Neuronal stem cell (in vitro differentiated cells): ENCODE measurements around the gene MTFP1.
"Not testable (repeated sequence)": the region's sequence is repeated elsewhere in the genome, so short reads cannot be mapped to it uniquely, and the experiment has no call there.

Experiments used
- DNase-seq: peaks from one replicate; pipeline ENCODE4 v3.0.0-alpha.2; 2013; ENCODE audit warnings: low spot score
- H2AFZ ChIP-seq: one replicate; pipeline ENCODE4 v1.6.1; 2013; ENCODE audit warnings: mild to moderate bottlenecking, low read length, inconsistent platforms
- H2AK5ac ChIP-seq: 2 replicates; pipeline ENCODE4 v1.6.1; 2013; ENCODE audit warnings: low read depth, mild to moderate bottlenecking, inconsistent platforms, low read length, moderate library complexity, mixed read lengths
- H2BK120ac ChIP-seq: 2 replicates; pipeline ENCODE4 v1.6.1; 2013; ENCODE audit warnings: low read depth, mild to moderate bottlenecking, inconsistent platforms, low read length, moderate library complexity, mixed read lengths
- H2BK12ac ChIP-seq: one replicate; pipeline ENCODE4 v1.6.1; 2013; ENCODE audit warnings: low read length, inconsistent platforms
- H2BK15ac ChIP-seq: 2 replicates; pipeline ENCODE4 v1.6.1; 2013; ENCODE audit warnings: mild to moderate bottlenecking, low read length, inconsistent platforms, mixed read lengths
- H2BK5ac ChIP-seq: one replicate; pipeline ENCODE4 v1.6.1; 2013; ENCODE audit warnings: inconsistent platforms, mild to moderate bottlenecking, low read length, moderate library complexity
- H3K14ac ChIP-seq: one replicate; pipeline ENCODE4 v1.6.1; 2013; ENCODE audit warnings: low read length, inconsistent platforms
- H3K18ac ChIP-seq: 2 replicates; pipeline ENCODE4 v1.6.1; 2013; ENCODE audit warnings: low read length, inconsistent platforms
- H3K23ac ChIP-seq: 2 replicates; pipeline ENCODE4 v1.6.1; 2013; ENCODE audit warnings: low read depth, mild to moderate bottlenecking, mixed read lengths, low read length, inconsistent platforms; ENCODE audit not compliant: poor library complexity
- H3K27ac ChIP-seq: replicated peaks from 3 replicates; pipeline ENCODE4 v1.5.1; 2013; ENCODE audit warnings: low read length, inconsistent platforms
- H3K27me3 ChIP-seq, 3 experiments: 2 replicates each; pipeline ENCODE4 v1.6.1; 2013; ENCODE audit warnings: low read length in 3 of 3, mild to moderate bottlenecking in 2 of 3, inconsistent platforms in 1 of 3, low read depth in 1 of 3, mixed read lengths in 1 of 3, moderate library complexity in 1 of 3; ENCODE audit not compliant: control insufficient read depth in 3 of 3, insufficient read depth in 3 of 3
- H3K36me3 ChIP-seq, 2 donors: replicated peaks in 1 of 2; 2 replicates each; pipeline ENCODE4 v1.6.1; 2013; ENCODE audit warnings: low read length in 2 of 2; ENCODE audit not compliant: control insufficient read depth in 2 of 2, insufficient read depth in 2 of 2
- H3K4ac ChIP-seq: 2 replicates; pipeline ENCODE4 v1.6.1; 2013; ENCODE audit warnings: inconsistent platforms, mild to moderate bottlenecking, low read length, moderate library complexity
- H3K4me1 ChIP-seq, 2 donors: 1 replicate in 1 of 2; 2 replicates in 1 of 2; pipeline ENCODE4 v1.6.1; 2013; ENCODE audit warnings: low read length in 2 of 2, low read depth in 1 of 2; ENCODE audit not compliant: control insufficient read depth in 2 of 2, insufficient read depth in 1 of 2
- H3K4me2 ChIP-seq: one replicate; pipeline ENCODE4 v1.6.1; 2013; ENCODE audit warnings: mild to moderate bottlenecking, low read length, inconsistent platforms; ENCODE audit not compliant: insufficient read depth, poor library complexity, severe bottlenecking
- H3K4me3 ChIP-seq, 2 donors: 2 replicates each; pipeline ENCODE4 v1.5.1; 2013; ENCODE audit warnings: low read length in 2 of 2, mild to moderate bottlenecking in 2 of 2, inconsistent platforms in 1 of 2, moderate library complexity in 1 of 2
- H3K79me1 ChIP-seq: one replicate; pipeline ENCODE4 v1.6.1; 2013; ENCODE audit warnings: low read depth, mild to moderate bottlenecking, inconsistent platforms, low read length, moderate library complexity
- H3K9ac ChIP-seq: one replicate; pipeline ENCODE4 v1.6.1; 2013; ENCODE audit warnings: mild to moderate bottlenecking, low read depth, low read length, inconsistent platforms; ENCODE audit not compliant: poor library complexity
- H3K9me3 ChIP-seq, 2 donors: replicated peaks in 1 of 2; 2 replicates each; pipeline versions ENCODE3 to v1.6.1; 2013; ENCODE audit warnings: low read length in 2 of 2, mild to moderate bottlenecking in 2 of 2, inconsistent platforms in 1 of 2, low read depth in 1 of 2, mixed read lengths in 1 of 2, moderate library complexity in 1 of 2; ENCODE audit not compliant: control insufficient read depth in 2 of 2, insufficient read depth in 1 of 2
- H4K8ac ChIP-seq: one replicate; pipeline ENCODE4 v1.6.1; 2013; ENCODE audit warnings: low read depth, mild to moderate bottlenecking, inconsistent platforms, low read length, moderate library complexity
- H4K91ac ChIP-seq: one replicate; pipeline ENCODE4 v1.6.1; 2013; ENCODE audit warnings: low read length, low read depth, mild to moderate bottlenecking, inconsistent platforms; ENCODE audit not compliant: poor library complexity
- WGBS, 2 donors: extraction: QIAGEN DNeasy Blood & Tissue Kit; methylation state at CpG; one replicate each; pipeline ENCODE4 v1.1.7; 2013; ENCODE audit warnings: missing lambda C conversion rate in 2 of 2, mixed read lengths in 1 of 2; ENCODE audit not compliant: insufficient read length in 2 of 2, insufficient replicate concordance in 1 of 2; ENCODE audit errors: extremely low coverage in 2 of 2; 5-methylcytosine and 5-hydroxymethylcytosine counted together

MTFP1 gene

DNA sequence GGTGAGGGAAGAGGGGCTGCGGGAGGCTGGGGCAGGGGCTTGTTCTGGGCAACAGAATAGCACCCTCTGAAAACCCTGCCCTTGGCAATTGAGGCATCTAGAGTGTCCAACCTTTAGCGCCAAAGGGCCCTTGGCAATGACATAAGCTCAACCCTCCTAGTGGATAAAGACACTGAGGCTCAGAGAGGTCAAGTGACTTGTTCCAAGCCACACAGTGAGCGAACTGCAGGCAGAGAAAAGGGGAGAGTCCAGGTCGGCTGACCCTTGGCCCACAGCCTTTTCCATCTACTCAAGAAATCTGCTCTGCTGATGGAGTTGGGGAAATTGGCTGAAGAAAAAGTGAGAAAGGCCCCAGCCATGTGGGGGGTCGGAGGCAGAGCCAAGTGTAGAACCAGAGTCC lies 25.9 kb upstream of the MTFP1 start:
- Histone ChIP-seq H3K79me1 (no peaks in the 10 kb centered on the region), H2BK12ac (no peak overlapping the region), H3K27me3 (peaks cover 0 to 22% (median 10%) of the 10 kb centered on the region in 3 experiments), H4K91ac (no peak overlapping the region), H3K4me1 (peaks cover 13 to 16% of the 10 kb centered on the region in 2 donors), H2BK5ac (no peak overlapping the region), H2BK120ac (no peak overlapping the region), H3K9ac (no peak overlapping the region), H3K27ac (no peak overlapping the region), H3K23ac (no peak overlapping the region), H3K18ac (peak overlapping the region; percentile 4), H3K4me3 (no peak overlapping the region), H3K4ac (no peak overlapping the region), H4K8ac (no peak overlapping the region), H2BK15ac (no peak overlapping the region), H3K36me3 (no peaks in the 10 kb centered on the region), H3K9me3 (no peaks in the 10 kb centered on the region), H3K4me2 (no peak overlapping the region), H2AK5ac (peak overlapping the region; percentile 20), H2AFZ (no peak overlapping the region), H3K14ac (no peak overlapping the region)
- WGBS, 2 donors, result no CpG with 5 or more reads among the region's 5 CpGs
- DNase-seq, result no peak

DNA sequence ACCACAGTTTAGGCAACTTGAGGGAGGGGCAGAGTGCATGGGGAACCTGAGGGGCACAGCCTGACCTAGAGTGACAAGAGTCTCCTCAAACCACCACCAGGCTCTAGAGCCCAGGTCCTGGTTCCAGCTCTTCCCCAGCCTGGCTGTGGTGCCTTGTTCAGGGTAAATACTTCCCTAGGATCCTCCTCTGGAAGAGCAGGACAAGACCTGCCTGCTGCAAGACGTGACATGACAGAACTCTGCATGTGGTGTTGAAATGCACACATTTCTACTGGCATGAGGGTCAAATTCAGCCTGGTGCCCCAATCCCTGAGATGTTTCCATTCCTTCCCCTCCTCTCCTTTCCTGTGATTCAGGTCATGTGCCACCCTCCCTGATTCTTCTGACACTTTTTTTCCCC lies 25.4 kb upstream of the MTFP1 start:
- Histone ChIP-seq H3K79me1 (no peaks in the 10 kb centered on the region), H2BK120ac (no peak overlapping the region), H2BK15ac (no peak overlapping the region), H3K9ac (no peak overlapping the region), H4K8ac (no peak overlapping the region), H3K18ac (no peak overlapping the region), H2AFZ (no peak overlapping the region), H3K36me3 (no peaks in the 10 kb centered on the region), H3K23ac (no peak overlapping the region), H3K27ac (no peak overlapping the region), H3K4ac (no peak overlapping the region), H2BK12ac (no peak overlapping the region), H3K27me3 (peaks cover 0 to 22% (median 10%) of the 10 kb centered on the region in 3 experiments), H3K4me1 (peaks cover 13 to 16% of the 10 kb centered on the region in 2 donors), H2BK5ac (no peak overlapping the region), H3K4me2 (no peak overlapping the region), H2AK5ac (peak overlapping the region; percentile 20), H3K9me3 (no peaks in the 10 kb centered on the region), H3K4me3 (no peak overlapping the region), H3K14ac (no peak overlapping the region), H4K91ac (no peak overlapping the region)
- no CpG with 5 or more reads among the region's 1 CpG for WGBS, 2 donors
- DNase-seq, result no peak

- H3K4me1 ChIP-seq, result peaks cover 14 to 16% of the 10 kb centered on the region in 2 donors
- not testable (repeated sequence) for H2AFZ ChIP-seq, H2BK120ac ChIP-seq, H3K4me3 ChIP-seq, H2AK5ac ChIP-seq, H3K4ac ChIP-seq, H4K91ac ChIP-seq, H2BK5ac ChIP-seq, H3K9me3 ChIP-seq, H3K36me3 ChIP-seq, H3K14ac ChIP-seq, DNase-seq, H2BK12ac ChIP-seq, H3K27ac ChIP-seq, H3K23ac ChIP-seq, H4K8ac ChIP-seq, H3K9ac ChIP-seq, H3K18ac ChIP-seq, H2BK15ac ChIP-seq, H3K4me2 ChIP-seq, H3K79me1 ChIP-seq
- no CpG with 5 or more reads among the region's 3 CpGs for WGBS, 2 donors
- peaks cover 0 to 18% (median 5%) of the 10 kb centered on the region in 3 experiments for H3K27me3 ChIP-seq
Measured at GRCh38 chr22:30401024-30401423, 24.5 kb upstream of the MTFP1 start.

DNA sequence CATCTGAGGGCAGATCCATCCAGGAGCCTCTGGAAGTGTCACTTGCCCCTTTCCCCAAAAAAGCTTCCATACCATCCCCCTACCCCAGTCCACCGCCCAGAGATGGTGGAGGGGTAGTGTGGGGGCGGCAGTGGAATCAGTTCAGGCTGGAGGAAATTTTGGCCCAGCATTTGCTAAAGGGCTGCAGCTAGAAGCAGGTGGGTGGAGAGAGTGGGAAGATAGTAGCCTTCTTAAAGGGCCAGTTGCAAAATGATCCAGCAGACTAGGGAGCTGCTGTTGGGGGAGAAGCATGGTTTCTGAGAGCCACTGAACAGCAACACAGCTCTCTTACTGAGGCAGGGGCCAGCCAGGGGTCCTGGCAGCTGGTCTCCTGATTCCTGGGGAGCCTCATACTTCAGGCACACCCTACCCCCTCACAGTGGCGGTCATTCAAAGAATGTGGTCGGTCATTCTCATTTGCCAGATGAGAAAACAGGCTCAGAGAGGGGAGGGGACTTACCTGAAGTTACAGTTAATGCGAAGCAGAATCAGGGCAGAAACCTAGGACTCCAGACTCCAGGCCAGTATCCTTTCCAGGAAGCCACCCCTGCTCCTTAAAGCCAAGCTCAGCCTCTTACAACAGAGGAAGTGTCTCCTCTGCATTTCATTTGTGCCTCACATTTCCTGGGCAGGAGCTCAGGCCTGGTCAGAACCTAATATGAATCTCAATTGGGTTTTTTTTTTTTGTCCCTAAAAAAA lies 23.4 kb upstream of the MTFP1 start:
- Histone ChIP-seq H3K27ac (no peak overlapping the region), H3K27me3 (peaks cover 0 to 12% (median 3%) of the 10 kb centered on the region in 3 experiments), H3K18ac (no peak overlapping the region), H3K36me3 (peaks cover 0 to 4% of the 10 kb centered on the region in 2 donors), H2BK120ac (no peak overlapping the region), H3K4me2 (no peak overlapping the region), H3K9me3 (no peaks in the 10 kb centered on the region), H3K23ac (no peak overlapping the region), H2BK5ac (no peak overlapping the region), H3K14ac (no peak overlapping the region), H3K4ac (no peak overlapping the region), H2BK15ac (no peak overlapping the region), H2AFZ (peak overlapping the region; percentile 59), H3K9ac (no peak overlapping the region), H3K79me1 (no peaks in the 10 kb centered on the region), H4K91ac (no peak overlapping the region), H2AK5ac (peak overlapping the region; percentile 37), H3K4me1 (peaks cover 11 to 14% of the 10 kb centered on the region in 2 donors), H3K4me3 (no peak overlapping the region), H4K8ac (no peak overlapping the region), H2BK12ac (no peak overlapping the region)
- no peak for DNase-seq
- WGBS, 2 donors, result no CpG with 5 or more reads among the region's 5 CpGs
